Panc1 (cell line): ENCODE measurements around the gene TGIF2LY. TPM values are rescaled to one million over a fixed set of nuclear protein-coding genes. Genes with fewer than 3 reads are reported as not detected.
"Not testable (repeated sequence)": the region's sequence is repeated elsewhere in the genome, so short reads cannot be mapped to it uniquely, and the experiment has no call there.

Experiments used
- ATAC-seq: fragments of 200-7000 bp; cut with Tn5 transposase; 2 replicates; pipeline ENCODE4 v1.9.1; 2020; ENCODE audit warnings: mild to moderate bottlenecking, moderate library complexity
- Bru-seq: library from RNA; stranded (reverse); fragments of 400-500 nt; gene quantifications from one replicate; lab custom pipeline; 2021; lab: Mats Ljungman, UMichigan
- BruChase-seq, 2 experiments: library from RNA; stranded (reverse); fragments of 400-500 nt; gene quantifications; one replicate each; lab custom pipeline; 2021; lab: Mats Ljungman, UMichigan
- BruUV-seq: library from RNA; stranded (reverse); fragments of 400-500 nt; replicated peaks from 2 replicates; lab custom pipeline; 2021; lab: Mats Ljungman, UMichigan
- CTCF ChIA-PET: fragments of 300-600 bp; sonication (Branson Sonifier 250); formaldehyde crosslinking; loops from one replicate; lab custom pipeline; 2022; ENCODE audit warnings: antibody characterized with exemption; lab: Charles Lee
- POLR2A ChIA-PET: fragments of 300-600 bp; sonication (Branson Sonifier 250); formaldehyde crosslinking; loops from one replicate; lab custom pipeline; 2022; ENCODE audit warnings: antibody characterized with exemption; lab: Charles Lee
- DNase-seq: peaks from one replicate; pipeline ENCODE4 v3.0.0-alpha.2; 2010; ENCODE audit warnings: low read depth, low spot score
- H3K27ac ChIP-seq: 2 replicates; pipeline ENCODE4 v1.5.1; 2011; ENCODE audit warnings: mild to moderate bottlenecking, low read length, inconsistent platforms
- H3K27me3 ChIP-seq: fragments of 200-500 bp; sonication (Bioruptor generic); 2 replicates; pipeline ENCODE4 v1.6.0; 2014; ENCODE audit warnings: low read length, inconsistent platforms; ENCODE audit not compliant: control insufficient read depth, insufficient read depth
- H3K36me3 ChIP-seq: fragments of 200-500 bp; sonication (Bioruptor generic); 2 replicates; pipeline ENCODE4 v1.5.1; 2014; ENCODE audit warnings: inconsistent platforms, mild to moderate bottlenecking, low read length, moderate library complexity; ENCODE audit not compliant: control insufficient read depth, insufficient read depth
- H3K4me1 ChIP-seq: 2 replicates; pipeline ENCODE4 v1.5.1; 2011; ENCODE audit warnings: inconsistent platforms, mild to moderate bottlenecking, low read length, moderate library complexity; ENCODE audit not compliant: control insufficient read depth, insufficient read depth
- H3K4me3 ChIP-seq, 2 experiments: 2 replicates each; pipeline ENCODE4 v1.5.1; 2011 to 2012; ENCODE audit warnings: low read depth in 2 of 2, low read length in 2 of 2, mild to moderate bottlenecking in 2 of 2, inconsistent platforms in 1 of 2, moderate library complexity in 1 of 2
- H3K9me3 ChIP-seq: fragments of 200-500 bp; sonication (Bioruptor generic); 2 replicates; pipeline ENCODE4 v1.5.1; 2014; ENCODE audit warnings: low read depth, mild to moderate bottlenecking, inconsistent platforms, low read length, moderate library complexity; ENCODE audit not compliant: control insufficient read depth, insufficient read depth
- in situ Hi-C: cut with HindIII; loops from 2 replicates; pipeline ENCODE4 v1.10.0; 2016; ENCODE audit warnings: low sequenced_read_pairs, low pct_unique_long_range_greater_than_20kb
- intact Hi-C: fragments of 100-400 bp; cut with micrococcal nuclease; formaldehyde crosslinking; loops from one replicate; pipeline ENCODE4 v1.10.0; 2022; ENCODE audit not compliant: unreplicated experiment
- long read RNA-seq: library from polyadenylated mRNA; unstranded; transcript quantifications from one replicate; pipeline ENCODE4 v2.0.0, GENCODE V29; 2021; ENCODE audit not compliant: unreplicated experiment
- polyA plus RNA-seq: library from polyadenylated mRNA; unstranded; fragments of >200 nt; gene quantifications from one replicate; pipeline ENCODE4 v1.2.1, GENCODE V29; 2012; ENCODE audit warnings: missing spikeins; ENCODE audit not compliant: insufficient read length
- total RNA-seq: library from RNA; stranded (reverse); gene quantifications from one replicate; pipeline ENCODE4 v1.2.1, GENCODE V29; 2021; ENCODE audit not compliant: unreplicated experiment

The TGIF2LY gene
- not detected for total RNA-seq
- not detected for polyA plus RNA-seq
- not detected for Bru-seq, nascent RNA
- BruChase-seq, experiment 1, labeled RNA remaining after a 2-hour chase = not detected
- not detected for BruChase-seq, experiment 2, labeled RNA remaining after a 6-hour chase
- long read RNA-seq = 0 reads

- H3K9me3 ChIP-seq, ATAC-seq, POLR2A ChIA-PET, BruUV-seq, CTCF ChIA-PET, in situ Hi-C loops, H3K27me3 ChIP-seq, intact Hi-C loops, H3K36me3 ChIP-seq, H3K4me1 ChIP-seq, H3K4me3 ChIP-seq, DNase-seq, H3K27ac ChIP-seq: not testable (repeated sequence)
These were observed at the start of gene TGIF2LY for GRCh38 chrY:3578767-3579166. TSS of gene TGIF2LY (plus strand) at chrY:3579067. CDS start at chrY:3579245, 178 bp downstream.
